Liver (tissue), 3 donors: ENCODE data around the gene CAVIN1.
"Not testable (repeated sequence)": the region's sequence is repeated elsewhere in the genome, so short reads cannot be mapped to it uniquely, and the experiment has no call there.

Source experiments
- CTCF ChIP-seq: fragments of 150-350 bp; IDR thresholded peaks from 2 replicates; pipeline ENCODE4 v1.5.1; 2017; ENCODE audit warnings: improper control_type of control experiment, low read depth, low read length; ENCODE audit not compliant: missing input control
- EGR1 ChIP-seq, 2 donors: IDR thresholded peaks; 2 replicates each; pipeline ENCODE4 v1.6.1; 2016 to 2018; ENCODE audit warnings: antibody characterized with exemption in 2 of 2, low read depth in 2 of 2
- FOXA1 ChIP-seq: IDR thresholded peaks from 2 replicates; pipeline ENCODE4 v1.6.1; 2016; ENCODE audit warnings: antibody characterized with exemption
- GABPA ChIP-seq, 2 donors: IDR thresholded peaks in 1 of 2; conservative IDR thresholded peaks in 1 of 2; 2 replicates each; pipeline ENCODE4 v1.6.1; 2016; ENCODE audit warnings: antibody characterized with exemption in 2 of 2, mild to moderate bottlenecking in 1 of 2, moderate library complexity in 1 of 2
- HNF4A ChIP-seq, 2 donors: conservative IDR thresholded peaks; 2 replicates each; pipeline ENCODE4 v1.6.1; 2016; ENCODE audit warnings: antibody characterized with exemption in 2 of 2, mild to moderate bottlenecking in 2 of 2
- JUND ChIP-seq, 2 donors: IDR thresholded peaks; 2 replicates each; pipeline ENCODE4 v1.6.1; 2016; ENCODE audit warnings: antibody characterized with exemption in 2 of 2
- MAX ChIP-seq: IDR thresholded peaks from 2 replicates; pipeline ENCODE4 v1.6.1; 2016; ENCODE audit warnings: antibody characterized with exemption
- RAD21 ChIP-seq, 2 donors: IDR thresholded peaks; 2 replicates each; pipeline ENCODE4 v1.6.1; 2016; ENCODE audit warnings: antibody characterized with exemption in 2 of 2, mild to moderate bottlenecking in 2 of 2
- REST ChIP-seq: IDR thresholded peaks from 2 replicates; pipeline ENCODE4 v1.6.1; 2016; ENCODE audit warnings: antibody characterized with exemption, mild to moderate bottlenecking
- RXRA ChIP-seq, 2 donors: IDR thresholded peaks; 2 replicates each; pipeline ENCODE4 v1.6.1; 2017 to 2018; ENCODE audit warnings: antibody characterized with exemption in 2 of 2, mild to moderate bottlenecking in 1 of 2
- SP1 ChIP-seq: IDR thresholded peaks from 2 replicates; pipeline ENCODE4 v1.6.1; 2018; ENCODE audit warnings: antibody characterized with exemption, mild to moderate bottlenecking
- TAF1 ChIP-seq: conservative IDR thresholded peaks from 2 replicates; pipeline ENCODE4 v1.6.1; 2016; ENCODE audit warnings: antibody characterized with exemption, mild to moderate bottlenecking
- YY1 ChIP-seq: IDR thresholded peaks from 2 replicates; pipeline ENCODE4 v1.6.1; 2016; ENCODE audit warnings: antibody characterized with exemption, mild to moderate bottlenecking
- TF ChIP-seq, protein P1 (sequence below): IDR thresholded peaks from 2 replicates; pipeline ENCODE4 v1.6.1; 2016; ENCODE audit warnings: antibody characterized with exemption
- donor health status: healthy.
- donor health status: healthy.

GRCh38 chr17:42451270-42451669 is 28.2 kb upstream of the CAVIN1 start:
- not testable (repeated sequence) for TF ChIP-seq CTCF; RXRA (IDR thresholded peaks at IDR 0.05); TAF1; RAD21 (IDR thresholded peaks at IDR 0.05); SP1; MAX; EGR1 (IDR thresholded peaks at IDR 0.05; ENCODE audit: low read depth in 2 of 2); YY1; REST; HNF4A (conservative IDR thresholded peaks at IDR 0.05); GABPA (IDR thresholded peaks at IDR 0.05 in 1 of 2, conservative IDR thresholded peaks at IDR 0.05 in 1 of 2); JUND (IDR thresholded peaks at IDR 0.05); FOXA1
- TF ChIP-seq, protein P1, sequence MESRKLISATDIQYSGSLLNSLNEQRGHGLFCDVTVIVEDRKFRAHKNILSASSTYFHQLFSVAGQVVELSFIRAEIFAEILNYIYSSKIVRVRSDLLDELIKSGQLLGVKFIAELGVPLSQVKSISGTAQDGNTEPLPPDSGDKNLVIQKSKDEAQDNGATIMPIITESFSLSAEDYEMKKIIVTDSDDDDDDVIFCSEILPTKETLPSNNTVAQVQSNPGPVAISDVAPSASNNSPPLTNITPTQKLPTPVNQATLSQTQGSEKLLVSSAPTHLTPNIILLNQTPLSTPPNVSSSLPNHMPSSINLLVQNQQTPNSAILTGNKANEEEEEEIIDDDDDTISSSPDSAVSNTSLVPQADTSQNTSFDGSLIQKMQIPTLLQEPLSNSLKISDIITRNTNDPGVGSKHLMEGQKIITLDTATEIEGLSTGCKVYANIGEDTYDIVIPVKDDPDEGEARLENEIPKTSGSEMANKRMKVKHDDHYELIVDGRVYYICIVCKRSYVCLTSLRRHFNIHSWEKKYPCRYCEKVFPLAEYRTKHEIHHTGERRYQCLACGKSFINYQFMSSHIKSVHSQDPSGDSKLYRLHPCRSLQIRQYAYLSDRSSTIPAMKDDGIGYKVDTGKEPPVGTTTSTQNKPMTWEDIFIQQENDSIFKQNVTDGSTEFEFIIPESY = not testable (repeated sequence)
